DMS79 (cell line): ENCODE results near the gene ATP1B2.

Experiments used
- DNase-seq: peaks from one replicate; lab custom pipeline; 2025; lab: John Stamatoyannopoulos, UW

ATP1B2 gene

DNA sequence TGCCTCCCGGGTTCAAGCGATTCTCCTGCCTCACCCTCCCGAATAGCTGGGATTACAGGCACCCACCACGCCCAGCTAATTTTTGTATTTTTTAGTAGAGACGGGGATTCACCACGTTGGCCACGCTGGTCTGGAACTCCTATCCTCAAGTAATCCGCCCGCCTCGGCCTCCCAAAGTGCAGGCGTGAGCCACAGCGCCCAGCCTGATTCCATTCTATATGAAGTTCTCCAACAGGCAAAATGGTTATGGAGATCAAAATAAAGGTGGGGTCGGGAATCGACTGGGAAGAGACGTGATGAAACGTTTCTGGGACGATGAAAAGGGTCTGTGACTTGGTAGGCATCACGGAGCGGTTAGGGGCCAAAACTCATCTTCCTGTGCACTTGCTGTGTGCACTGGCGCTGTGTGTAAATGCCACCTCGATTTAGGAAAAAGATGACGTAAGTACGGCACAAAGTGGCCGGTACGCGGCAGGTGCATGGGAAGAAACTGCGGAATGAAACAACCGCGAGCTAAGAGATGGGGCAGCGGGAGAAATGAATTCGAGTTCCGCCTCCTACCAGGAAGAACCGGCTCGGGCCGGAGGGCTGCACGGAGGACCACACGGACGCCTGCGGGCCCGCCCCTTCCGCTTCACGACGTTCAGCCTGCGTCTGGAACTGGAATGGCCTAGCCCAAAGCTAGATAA, 35.0 kb downstream of the ATP1B2 start:
- DNase-seq: peak; percentile 88

GRCh38 chr17:7686222-7687071, 35.7 kb downstream of the ATP1B2 start:
- DNase-seq: peak; percentile 85

- DNase-seq: peak; percentile 91
Measured at GRCh38 chr17:7687072-7687907, 36.6 kb downstream of the ATP1B2 start, which contains the start of gene TP53. Gene TP53, minus strand, starts transcription at chr17:7687490. Its CDS starts 10,896 bp downstream, at chr17:7676594.

DNA sequence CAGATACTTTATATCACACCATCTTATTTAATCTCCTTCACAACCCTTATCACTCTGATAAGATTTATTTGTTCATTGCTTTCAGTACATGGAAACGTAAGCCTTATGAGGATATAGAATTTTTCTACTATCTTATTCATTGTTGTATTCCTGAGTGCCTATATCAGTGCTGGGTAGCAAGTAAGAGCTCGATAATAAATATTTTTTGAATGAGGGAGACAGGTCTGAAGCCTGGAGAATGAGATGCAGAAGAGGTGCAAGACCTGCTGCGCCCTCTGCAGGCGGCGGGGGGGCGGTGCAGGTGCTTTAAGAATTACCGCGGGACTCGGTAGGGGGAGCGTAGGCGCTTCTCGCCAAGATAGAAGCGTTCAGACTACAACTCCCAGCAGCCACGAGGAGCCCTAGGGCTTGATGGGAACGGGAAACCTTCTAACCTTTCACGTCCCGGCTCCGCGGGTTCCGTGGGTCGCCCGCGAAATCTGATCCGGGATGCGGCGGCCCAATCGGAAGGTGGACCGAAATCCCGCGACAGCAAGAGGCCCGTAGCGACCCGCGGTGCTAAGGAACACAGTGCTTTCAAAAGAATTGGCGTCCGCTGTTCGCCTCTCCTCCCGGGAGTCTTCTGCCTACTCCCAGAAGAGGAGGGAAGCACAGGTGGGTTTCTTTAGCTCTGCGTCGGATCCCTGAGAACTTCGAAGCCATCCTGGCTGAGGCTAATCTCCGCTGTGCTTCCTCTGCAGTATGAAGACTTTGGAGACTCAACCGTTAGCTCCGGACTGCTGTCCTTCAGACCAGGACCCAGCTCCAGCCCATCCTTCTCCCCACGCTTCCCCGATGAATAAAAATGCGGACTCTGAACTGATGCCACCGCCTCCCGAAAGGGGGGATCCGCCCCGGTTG, 37.4 kb downstream of the ATP1B2 start, which contains the start of gene WRAP53:
Gene WRAP53, plus strand, starts transcription at position 570 of the 900 bp plus-strand sequence. Its CDS starts 172 bp downstream, at position 742.
- peak; percentile 97 for DNase-seq

GRCh38 chr17:7688808-7689316, 38.1 kb downstream of the ATP1B2 start:
- DNase-seq: no peak

GRCh38 chr17:7695586-7695985, 44.9 kb downstream of the ATP1B2 start:
- DNase-seq: no peak

DNA sequence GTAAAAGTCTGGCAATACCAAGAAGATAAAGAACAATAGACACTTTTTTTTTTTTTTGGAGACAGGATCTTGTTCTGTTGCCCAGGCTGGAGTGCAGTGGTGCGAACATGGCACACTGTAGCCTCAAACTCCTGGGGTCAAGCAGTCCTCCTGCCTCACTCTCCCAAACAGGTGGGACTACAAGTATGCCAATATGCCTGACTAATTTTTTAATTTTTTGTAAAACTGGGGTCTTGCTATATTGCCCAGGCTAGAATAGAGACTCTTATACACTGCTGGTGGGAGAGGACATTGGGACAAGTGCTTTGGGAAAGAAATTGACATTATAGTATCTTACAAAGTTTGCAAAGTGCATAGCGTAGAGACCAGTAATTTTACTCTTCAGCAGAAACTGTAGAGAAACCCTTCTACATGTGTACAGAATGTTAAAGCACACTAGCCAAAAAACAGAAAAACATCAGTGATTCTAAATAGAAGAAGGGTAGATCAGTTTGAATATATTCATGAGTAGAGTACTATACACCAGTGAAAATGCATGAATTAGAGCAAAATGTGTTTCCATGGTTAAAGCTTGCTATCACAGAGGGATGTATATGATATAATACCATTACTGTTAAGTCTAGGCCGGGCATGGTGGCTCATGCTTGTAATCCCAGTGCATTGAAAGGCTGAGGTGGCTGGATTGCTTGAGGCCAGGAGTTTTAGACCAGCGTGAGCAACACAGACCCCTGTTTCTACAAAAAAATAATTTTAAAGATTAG, 47.3 kb downstream of the ATP1B2 start:
- no peak for DNase-seq

DNA sequence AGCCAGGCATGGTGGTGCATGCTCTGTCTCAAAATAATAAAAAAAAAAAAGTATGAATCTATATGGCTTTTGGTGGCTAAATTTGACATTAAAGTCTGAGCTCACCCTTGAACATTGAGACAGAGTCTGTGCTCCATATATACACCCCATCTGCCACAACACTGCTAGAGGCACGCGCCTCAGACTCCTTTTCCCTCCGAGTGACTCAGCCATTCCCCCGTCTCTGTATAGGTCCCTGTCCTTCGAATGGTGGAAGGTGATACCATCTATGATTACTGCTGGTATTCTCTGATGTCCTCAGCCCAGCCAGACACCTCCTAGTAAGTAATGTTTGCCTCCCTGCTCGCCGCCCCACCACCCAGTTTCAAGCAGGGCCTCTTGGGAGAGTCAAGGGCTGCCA, 49.8 kb downstream of the ATP1B2 start:
- DNase-seq: no peak

- DNase-seq: no peak
Measured at GRCh38 chr17:7701681-7702080, 51.0 kb downstream of the ATP1B2 start.

- DNase-seq: no peak
Measured at GRCh38 chr17:7702776-7703175, 52.0 kb downstream of the ATP1B2 start.

- DNase-seq: peak; percentile 65
Measured at GRCh38 chr17:7703584-7704479, 53.1 kb downstream of the ATP1B2 start.

DNA sequence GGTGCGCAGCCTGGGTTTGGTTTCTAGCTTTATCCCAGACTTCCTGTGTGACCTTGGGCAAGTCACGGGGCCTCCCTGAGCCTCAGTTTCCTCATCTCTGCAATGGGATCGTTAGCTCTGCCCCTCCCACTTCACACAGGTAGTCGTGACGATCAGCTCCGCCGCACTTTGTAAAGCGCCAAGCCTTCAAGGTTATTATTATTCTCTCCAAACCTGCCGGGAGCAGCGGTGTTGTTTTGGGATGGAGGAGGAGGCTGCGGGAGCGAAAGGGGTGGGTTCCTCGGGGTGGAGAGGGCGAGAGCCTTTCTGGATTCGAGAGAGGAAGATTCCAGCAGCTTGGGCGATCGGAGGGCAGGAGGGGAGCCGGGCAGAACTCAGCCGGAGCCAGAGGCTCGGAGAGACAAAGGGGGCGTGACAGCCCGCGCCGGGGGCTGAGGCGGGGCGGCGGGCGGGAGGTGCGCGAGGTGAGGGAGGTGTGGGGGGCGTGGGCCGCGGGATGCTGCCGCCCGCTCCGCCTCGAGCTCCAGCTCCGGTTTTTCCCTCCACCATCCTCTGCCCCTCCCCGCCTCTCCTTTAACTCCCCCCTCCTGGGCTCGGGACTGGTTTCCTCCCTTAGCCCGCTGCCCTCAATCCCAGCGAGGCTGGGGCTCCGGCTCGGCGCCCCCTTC, 54.0 kb downstream of the ATP1B2 start, which contains the start of gene EFNB3:
Gene EFNB3, plus strand, starts transcription at position 602 of the 668 bp plus-strand sequence. CDS start 397 bp downstream, outside the sequence.
- peak; percentile 33 for DNase-seq

DNA sequence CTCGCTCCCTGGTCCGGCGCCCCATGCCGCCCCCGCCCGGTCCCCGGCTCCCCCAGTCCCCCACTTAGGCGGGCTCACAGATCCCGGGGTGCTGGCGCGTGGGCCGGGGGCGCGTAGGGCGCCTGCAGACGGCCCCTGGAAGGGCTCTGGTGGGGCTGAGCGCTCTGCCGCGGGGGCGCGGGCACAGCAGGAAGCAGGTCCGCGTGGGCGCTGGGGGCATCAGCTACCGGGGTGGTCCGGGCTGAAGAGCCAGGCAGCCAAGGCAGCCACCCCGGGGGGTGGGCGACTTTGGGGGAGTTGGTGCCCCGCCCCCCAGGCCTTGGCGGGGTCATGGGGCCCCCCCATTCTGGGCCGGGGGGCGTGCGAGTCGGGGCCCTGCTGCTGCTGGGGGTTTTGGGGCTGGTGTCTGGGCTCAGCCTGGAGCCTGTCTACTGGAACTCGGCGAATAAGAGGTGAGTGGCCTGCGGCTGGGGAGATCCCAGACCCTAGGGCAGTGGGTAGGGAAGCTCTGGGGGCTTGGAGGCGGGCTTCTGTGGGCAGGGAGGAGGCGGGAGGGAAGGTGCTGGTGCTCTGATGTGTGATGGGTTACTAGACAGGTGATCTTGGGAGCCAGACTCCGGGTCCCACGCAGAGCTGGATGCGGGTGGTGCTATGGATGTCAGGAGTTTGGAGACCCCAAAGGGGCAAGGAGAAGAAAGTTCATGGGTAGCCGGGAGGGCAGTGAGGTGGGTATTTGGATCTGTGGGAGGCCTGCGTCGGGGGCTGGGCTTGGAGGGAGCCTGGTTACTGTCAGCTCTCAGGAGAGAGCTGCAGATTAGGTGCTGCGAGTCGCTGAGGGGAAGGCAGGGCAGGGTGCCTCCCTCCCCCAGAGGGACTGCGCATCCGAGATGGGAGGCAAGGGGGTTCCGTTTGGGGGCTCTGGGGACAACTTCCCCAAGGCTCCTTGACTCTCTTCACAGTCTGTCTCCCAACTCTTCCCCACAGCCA, 54.8 kb downstream of the ATP1B2 start:
- no peak for DNase-seq

- no peak for DNase-seq
Measured at GRCh38 chr17:7706631-7707354, 56.1 kb downstream of the ATP1B2 start.
